ENCODE results near the gene PICALM. TPM values are rescaled to one million over a fixed set of nuclear protein-coding genes. Genes with fewer than 3 reads are reported as not detected.

PICALM gene
- total and polyA plus RNA-seq, 2 donors (not counting 3 experiments of a cell fraction or from before 2014, with no cell fraction given): 181 to 202 TPM

DNA sequence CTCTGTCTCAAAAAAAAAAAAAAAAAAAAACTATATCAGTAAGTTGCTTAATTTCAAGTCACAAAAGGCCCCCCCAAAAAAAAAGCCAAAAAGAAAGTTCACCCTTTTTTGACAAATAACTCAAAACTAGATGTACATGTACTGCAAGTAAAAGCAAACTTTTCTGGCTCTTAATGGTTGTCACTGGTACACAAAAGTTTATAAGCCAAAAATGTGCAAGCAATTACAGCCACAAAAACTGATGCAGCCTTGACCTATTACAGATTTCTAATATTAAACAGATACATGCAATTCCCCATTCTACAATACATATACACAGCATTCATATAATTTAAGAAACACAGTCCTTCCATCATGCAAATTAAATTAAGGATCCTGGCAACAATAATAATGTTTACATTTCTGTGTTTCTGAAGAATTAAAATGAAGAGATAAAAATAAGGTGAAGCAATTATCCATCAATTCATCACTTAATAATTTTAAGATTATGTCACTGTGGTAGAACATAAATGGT lies 18.6 kb downstream of the PICALM start:
- Histone ChIP-seq H3K36me3 (ENCODE audit: control insufficient read depth in 2 of 2, extremely low read depth in 1 of 2, insufficient read depth in 2 of 2, low read length in 2 of 2) (no peaks in the 10 kb centered on the region), H3K4me2 (ENCODE audit: insufficient read depth, low read length) (no peak overlapping the region), H3K27ac (ENCODE audit: insufficient read depth, low read depth, low read length) (no peak overlapping the region), H3K9ac (replicated peaks; ENCODE audit: extremely low read depth, insufficient read depth, low read length) (no peak overlapping the region), H3K4me3 (replicated peaks in 1 of 3; ENCODE audit: insufficient read depth in 1 of 3, low read depth in 1 of 3, low read length in 3 of 3) (no peak overlapping the region), H3K9me1 (replicated peaks; ENCODE audit: control insufficient read depth, extremely low read depth, insufficient read depth, low read length) (no peaks in the 10 kb centered on the region), H3K4me1 (ENCODE audit: control insufficient read depth, extremely low read depth, insufficient read depth, low read length) (peaks cover 6% of the 10 kb centered on the region), H3K9me3 (replicated peaks; ENCODE audit: control insufficient read depth, insufficient read depth, low read length) (no peaks in the 10 kb centered on the region), H3K79me2 (ENCODE audit: control insufficient read depth, insufficient read depth, low read length) (peaks cover 100% of the 10 kb centered on the region), H4K20me1 (replicated peaks; ENCODE audit: control insufficient read depth, extremely low read depth, insufficient read depth, low read length) (peaks cover 39% of the 10 kb centered on the region), H3K27me3 (ENCODE audit: control insufficient read depth in 2 of 2, insufficient read depth in 2 of 2, low read length in 2 of 2) (no peaks in the 10 kb centered on the region), H2AFZ (ENCODE audit: low read depth, low read length) (no peak overlapping the region)
- TF ChIP-seq GATA2 (IDR thresholded peaks at IDR 0.05; ENCODE audit: insufficient read depth, insufficient read length, low read depth, low read length) (no peak), POLR2A (IDR thresholded peaks at IDR 0.05; ENCODE audit: low read depth, low read length) (no peak), FOS (IDR thresholded peaks at IDR 0.05; ENCODE audit: borderline replicate concordance, insufficient read depth, low read length) (no peak), EZH2 (IDR thresholded peaks at IDR 0.05; ENCODE audit: borderline replicate concordance, low read depth, low read length, severe bottlenecking) (no peak), POLR2AphosphoS5 (IDR thresholded peaks at IDR 0.05; ENCODE audit: insufficient read depth, low read depth, low read length) (no peak), JUN (IDR thresholded peaks at IDR 0.05; ENCODE audit: borderline replicate concordance, insufficient read depth, insufficient read length, low read depth) (no peak), MYC (IDR thresholded peaks at IDR 0.05; ENCODE audit: low read depth, low read length) (no peak)
- TF ChIP-seq, protein P1, sequence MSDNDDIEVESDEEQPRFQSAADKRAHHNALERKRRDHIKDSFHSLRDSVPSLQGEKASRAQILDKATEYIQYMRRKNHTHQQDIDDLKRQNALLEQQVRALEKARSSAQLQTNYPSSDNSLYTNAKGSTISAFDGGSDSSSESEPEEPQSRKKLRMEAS (IDR thresholded peaks at IDR 0.05; ENCODE audit: insufficient read depth, insufficient read length): no peak
- TF ChIP-seq, protein P2, sequence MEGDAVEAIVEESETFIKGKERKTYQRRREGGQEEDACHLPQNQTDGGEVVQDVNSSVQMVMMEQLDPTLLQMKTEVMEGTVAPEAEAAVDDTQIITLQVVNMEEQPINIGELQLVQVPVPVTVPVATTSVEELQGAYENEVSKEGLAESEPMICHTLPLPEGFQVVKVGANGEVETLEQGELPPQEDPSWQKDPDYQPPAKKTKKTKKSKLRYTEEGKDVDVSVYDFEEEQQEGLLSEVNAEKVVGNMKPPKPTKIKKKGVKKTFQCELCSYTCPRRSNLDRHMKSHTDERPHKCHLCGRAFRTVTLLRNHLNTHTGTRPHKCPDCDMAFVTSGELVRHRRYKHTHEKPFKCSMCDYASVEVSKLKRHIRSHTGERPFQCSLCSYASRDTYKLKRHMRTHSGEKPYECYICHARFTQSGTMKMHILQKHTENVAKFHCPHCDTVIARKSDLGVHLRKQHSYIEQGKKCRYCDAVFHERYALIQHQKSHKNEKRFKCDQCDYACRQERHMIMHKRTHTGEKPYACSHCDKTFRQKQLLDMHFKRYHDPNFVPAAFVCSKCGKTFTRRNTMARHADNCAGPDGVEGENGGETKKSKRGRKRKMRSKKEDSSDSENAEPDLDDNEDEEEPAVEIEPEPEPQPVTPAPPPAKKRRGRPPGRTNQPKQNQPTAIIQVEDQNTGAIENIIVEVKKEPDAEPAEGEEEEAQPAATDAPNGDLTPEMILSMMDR (IDR thresholded peaks at IDR 0.05; ENCODE audit: extremely low read depth in 1 of 2, insufficient read depth in 1 of 2, low read depth in 1 of 2, low read length in 2 of 2): no peak
- intact Hi-C loops (cut with micrococcal nuclease): no loop called here
- BruUV-seq (replicated peaks): no TSS peak
- ChIA-PET CTCF (interaction anchor here (4.7 kb wide), 1 partner anchor 8 kb away, joined by 55 read pairs; no protein-coding TSS in a partner anchor), POLR2A (no interaction called here)
- FAIRE-seq (no peak), DNase-seq (ENCODE audit: low read depth, low spot score) (no peak)
- dilution Hi-C loops (cut with MboI; ENCODE audit: extremely low pct_ligation_motif_present, low sequenced_read_pairs): no loop called here

All from endothelial cell of umbilical vein (primary cell).